Mucosa of stomach (tissue), 1 donor: ENCODE results near the gene STAB1.
"Not testable (repeated sequence)": the region's sequence is repeated elsewhere in the genome, so short reads cannot be mapped to it uniquely, and the experiment has no call there.

Experiments
- H3K27me3 ChIP-seq: one replicate; pipeline ENCODE4 v1.7.0; 2013; ENCODE audit warnings: mild to moderate bottlenecking, low read length; ENCODE audit not compliant: control insufficient read depth, insufficient read depth
- H3K36me3 ChIP-seq: one replicate; pipeline ENCODE4 v1.7.0; 2013; ENCODE audit warnings: low read length; ENCODE audit not compliant: control insufficient read depth, insufficient read depth
- H3K4me1 ChIP-seq: one replicate; pipeline ENCODE4 v1.7.0; 2013; ENCODE audit warnings: mild to moderate bottlenecking, low read length; ENCODE audit not compliant: control insufficient read depth, insufficient read depth
- H3K4me3 ChIP-seq: one replicate; pipeline ENCODE4 v1.7.0; 2013; ENCODE audit warnings: low read length
- H3K9ac ChIP-seq: one replicate; pipeline ENCODE4 v1.7.0; 2013; ENCODE audit warnings: mild to moderate bottlenecking, low read length, moderate library complexity
- H3K9me3 ChIP-seq: one replicate; pipeline ENCODE4 v1.7.0; 2013; ENCODE audit warnings: mild to moderate bottlenecking, low read length, moderate library complexity; ENCODE audit not compliant: control insufficient read depth
- donor health status: Pancreatic carcinoma.

STAB1 gene

GRCh38 chr3:52520141-52520667 is 25.1 kb downstream of the STAB1 start:
- Histone ChIP-seq H3K27me3 (peaks cover 17% of the 10 kb centered on the region), H3K4me1 (peaks cover 8% of the 10 kb centered on the region), H3K36me3 (no peaks in the 10 kb centered on the region), H3K9me3 (no peaks in the 10 kb centered on the region), H3K9ac (no peak overlapping the region), H3K4me3 (no peak overlapping the region)

GRCh38 chr3:52520716-52521487 is 25.8 kb downstream of the STAB1 start:
- no peaks in the 10 kb centered on the region for H3K36me3 ChIP-seq
- H3K9me3 ChIP-seq = no peaks in the 10 kb centered on the region
- no peak overlapping the region for H3K4me3 ChIP-seq
- no peak overlapping the region for H3K9ac ChIP-seq
- H3K4me1 ChIP-seq = peaks cover 8% of the 10 kb centered on the region
- peaks cover 17% of the 10 kb centered on the region for H3K27me3 ChIP-seq

- no peak overlapping the region for H3K4me3 ChIP-seq
- H3K9me3 ChIP-seq = no peaks in the 10 kb centered on the region
- H3K9ac ChIP-seq = no peak overlapping the region
- H3K27me3 ChIP-seq = peaks cover 17% of the 10 kb centered on the region
- no peaks in the 10 kb centered on the region for H3K36me3 ChIP-seq
- peaks cover 8% of the 10 kb centered on the region for H3K4me1 ChIP-seq
Observed at GRCh38 chr3:52521488-52521824, 26.3 kb downstream of the STAB1 start.

GRCh38 chr3:52521881-52522650 is 26.9 kb downstream of the STAB1 start:
- H3K36me3 ChIP-seq = no peaks in the 10 kb centered on the region
- no peaks in the 10 kb centered on the region for H3K9me3 ChIP-seq

GRCh38 chr3:52522651-52523251 is 27.6 kb downstream of the STAB1 start:
- peaks cover 6% of the 10 kb centered on the region for H3K27me3 ChIP-seq
- no peaks in the 10 kb centered on the region for H3K9me3 ChIP-seq
- no peak overlapping the region for H3K4me3 ChIP-seq
- H3K36me3 ChIP-seq = no peaks in the 10 kb centered on the region
- H3K4me1 ChIP-seq = peaks cover 8% of the 10 kb centered on the region
- H3K9ac ChIP-seq = no peak overlapping the region

More at GRCh38 chr3:52521881-52522650, 26.9 kb downstream of the STAB1 start:
- Histone ChIP-seq H3K4me1 (peaks cover 8% of the 10 kb centered on the region), H3K9ac (no peak overlapping the region), H3K27me3 (peaks cover 13% of the 10 kb centered on the region), H3K4me3 (no peak overlapping the region)

GRCh38 chr3:52523386-52524257 is 28.5 kb downstream of the STAB1 start:
- H3K36me3 ChIP-seq = no peaks in the 10 kb centered on the region
- H3K9ac ChIP-seq = no peak overlapping the region
- H3K9me3 ChIP-seq = no peaks in the 10 kb centered on the region
- H3K27me3 ChIP-seq = no peaks in the 10 kb centered on the region
- H3K4me3 ChIP-seq = no peak overlapping the region
- H3K4me1 ChIP-seq = no peaks in the 10 kb centered on the region

- Histone ChIP-seq H3K4me3 (no peak overlapping the region), H3K4me1 (no peaks in the 10 kb centered on the region), H3K9ac (no peak overlapping the region), H3K9me3 (no peaks in the 10 kb centered on the region), H3K27me3 (no peaks in the 10 kb centered on the region), H3K36me3 (no peaks in the 10 kb centered on the region)
Observed at GRCh38 chr3:52524258-52524751, 29.2 kb downstream of the STAB1 start.

GRCh38 chr3:52524752-52525679 is 29.9 kb downstream of the STAB1 start:
- Histone ChIP-seq H3K4me3 (no peak overlapping the region), H3K4me1 (no peaks in the 10 kb centered on the region), H3K9me3 (no peaks in the 10 kb centered on the region), H3K36me3 (no peaks in the 10 kb centered on the region), H3K27me3 (no peaks in the 10 kb centered on the region), H3K9ac (no peak overlapping the region)

GRCh38 chr3:52525680-52526561 is 30.8 kb downstream of the STAB1 start:
- Histone ChIP-seq H3K9me3 (no peaks in the 10 kb centered on the region), H3K4me3 (no peak overlapping the region), H3K36me3 (no peaks in the 10 kb centered on the region), H3K27me3 (no peaks in the 10 kb centered on the region), H3K4me1 (no peaks in the 10 kb centered on the region), H3K9ac (no peak overlapping the region)

- H3K36me3 ChIP-seq, H3K27me3 ChIP-seq, H3K9ac ChIP-seq, H3K9me3 ChIP-seq, H3K4me3 ChIP-seq, H3K4me1 ChIP-seq: not testable (repeated sequence)
Observed at GRCh38 chr3:52526671-52527038, 31.5 kb downstream of the STAB1 start.
